Activated T-helper 1 cell treated with Interleukin-2 at 50 U/mL for 16 hours (primary cell): ENCODE data around the gene OR10H4.
"Not testable (repeated sequence)": the region's sequence is repeated elsewhere in the genome, so short reads cannot be mapped to it uniquely, and the experiment has no call there.

Source experiments
- DNase-seq: peaks from one replicate; pipeline ENCODE4 v3.0.0-alpha.2; 2020; ENCODE audit warnings: low read depth

OR10H4 gene

DNA sequence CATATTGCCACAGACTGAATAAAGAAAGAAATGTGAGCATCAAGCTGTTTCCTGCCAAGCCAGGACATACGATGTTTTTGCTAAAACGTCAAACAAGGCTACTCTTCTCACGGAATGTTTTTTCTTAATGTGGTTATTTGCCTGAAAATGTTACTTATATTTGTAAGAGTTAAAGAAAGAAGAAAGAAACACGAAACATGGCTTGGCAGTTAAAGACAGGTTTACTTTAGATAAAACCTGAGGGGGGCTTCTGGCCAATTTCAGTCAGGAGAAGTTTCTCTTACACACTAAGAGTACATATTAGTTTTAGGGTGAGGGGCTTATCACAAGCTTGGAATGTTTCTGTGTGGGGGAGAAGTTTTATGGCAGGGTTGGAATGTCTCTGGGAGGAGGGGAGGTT is 4.4 kb upstream of the OR10H4 start:
- DNase-seq: no peak

DNA sequence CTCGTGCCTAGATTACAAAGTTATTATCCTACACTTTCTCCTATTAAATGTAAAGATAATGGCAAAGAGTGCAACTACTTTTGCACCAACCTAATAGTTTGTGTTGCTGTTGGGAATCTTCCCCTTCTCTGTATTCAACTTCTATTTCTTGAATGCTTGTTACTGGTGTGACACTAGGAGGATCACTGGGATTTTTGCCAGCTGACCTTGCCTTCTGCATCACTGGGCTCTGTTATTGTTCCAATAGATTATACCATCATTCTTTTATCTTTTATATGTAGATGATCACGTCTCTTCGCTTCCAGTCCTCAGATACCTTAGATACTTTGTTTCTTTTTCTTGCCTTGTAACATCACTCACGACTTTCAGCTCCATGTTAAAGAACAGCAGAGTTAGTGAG is 3.5 kb upstream of the OR10H4 start:
- DNase-seq: no peak

DNA sequence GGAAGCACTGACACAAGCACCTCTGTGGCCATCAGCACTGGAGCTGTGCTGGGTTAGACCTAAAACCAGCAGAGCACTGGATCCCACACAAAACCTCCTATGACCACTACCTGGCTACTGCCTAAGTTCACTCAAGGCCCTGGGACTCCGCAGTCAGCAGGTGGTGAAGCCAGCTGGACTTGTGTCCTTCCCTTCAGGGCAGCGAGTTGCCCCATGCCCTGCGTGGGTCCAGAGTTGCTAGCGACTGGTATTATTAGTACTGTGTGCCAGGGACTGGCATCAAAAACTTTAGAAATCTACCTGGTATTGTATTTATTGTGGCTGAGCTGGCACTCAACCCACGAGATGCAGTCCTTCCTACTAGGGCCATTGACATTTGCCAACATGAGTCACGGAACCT is 6.0 kb downstream of the OR10H4 start:
- no peak for DNase-seq

DNA sequence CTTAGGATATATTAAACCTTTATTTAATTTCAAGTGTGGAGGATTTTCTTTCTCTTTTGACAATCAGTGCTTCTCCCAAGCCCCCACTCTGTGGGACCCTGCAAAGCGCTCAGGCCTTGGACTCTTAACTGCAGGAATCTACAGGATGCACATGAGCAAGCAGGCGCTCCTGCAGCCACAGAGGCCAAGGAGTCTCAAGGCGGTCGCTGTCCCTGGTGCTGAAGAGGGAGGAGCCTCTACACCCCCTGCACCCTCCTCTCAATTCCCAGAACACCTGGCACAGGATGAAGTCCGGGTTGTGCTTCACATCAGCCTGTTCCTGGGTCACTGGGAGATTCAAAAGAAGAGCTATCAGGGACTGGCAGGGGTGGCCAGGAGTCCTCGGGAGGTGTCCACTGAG is 13.5 kb downstream of the OR10H4 start:
- DNase-seq: no peak

DNA sequence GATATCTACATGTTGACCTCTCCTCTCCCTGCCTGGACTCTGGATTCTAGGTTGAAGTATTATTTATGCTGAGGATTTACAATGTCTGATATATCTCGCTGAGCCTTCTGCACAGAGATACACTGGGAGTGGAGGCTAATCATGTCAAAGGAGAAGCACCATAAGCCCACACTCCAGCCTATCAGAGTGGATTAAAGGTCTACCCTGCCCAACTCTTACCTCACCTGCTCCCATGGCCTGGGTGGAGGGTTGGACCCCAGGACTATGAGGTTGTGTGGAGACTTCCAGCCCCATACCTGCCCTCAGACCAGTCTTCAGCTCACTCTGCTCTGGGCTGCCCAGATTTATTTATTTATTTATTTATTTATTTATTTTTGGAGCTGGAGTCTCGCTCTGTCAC is 15.4 kb downstream of the OR10H4 start:
- no peak for DNase-seq

DNA sequence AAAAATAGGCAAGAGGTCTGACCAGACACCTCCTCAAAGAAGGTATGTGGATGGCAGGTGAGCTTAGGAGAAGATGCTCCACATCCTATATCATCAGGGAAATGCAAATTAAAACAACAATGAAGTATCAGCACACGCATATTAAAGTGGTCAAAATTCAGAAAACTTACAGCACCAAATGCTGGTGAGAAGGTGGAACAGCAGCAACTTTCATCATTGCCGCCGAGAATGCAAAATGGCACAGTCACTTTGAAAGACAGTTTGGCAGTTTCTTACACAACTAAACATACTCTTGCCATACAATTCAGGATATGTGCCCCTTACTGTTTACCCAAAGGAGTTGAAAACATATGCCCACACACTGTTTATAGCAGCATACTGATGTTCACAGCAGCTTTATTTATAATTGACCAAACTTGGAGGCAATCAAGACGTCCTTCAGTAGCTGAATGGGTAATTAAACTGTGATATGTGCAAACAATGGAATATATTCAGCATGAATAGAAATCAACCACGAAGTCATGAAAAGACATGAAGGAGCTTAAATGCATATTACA is 22.5 kb downstream of the OR10H4 start:
- DNase-seq: no peak

DNA sequence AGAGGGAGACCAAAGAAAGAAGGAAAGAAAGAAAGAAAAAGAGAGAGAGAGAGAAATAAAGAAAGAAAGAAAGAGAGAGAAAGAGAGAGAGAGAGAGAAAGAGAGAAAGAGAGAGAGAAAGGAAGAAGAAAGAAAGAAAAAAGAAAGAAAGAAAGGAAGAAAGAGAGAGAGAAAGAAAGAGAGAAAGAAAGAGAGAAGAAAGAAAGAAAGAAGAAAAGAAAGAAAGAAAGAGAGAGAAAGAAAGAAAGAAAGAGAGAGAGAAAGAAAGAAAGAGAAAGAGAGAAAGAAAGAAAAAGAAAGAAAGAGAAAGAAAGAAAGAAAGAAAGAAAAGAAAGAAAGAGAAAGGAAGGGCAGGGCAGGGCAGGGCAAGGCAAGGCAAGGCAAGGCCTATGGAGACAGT is 23.2 kb downstream of the OR10H4 start:
- not testable (repeated sequence) for DNase-seq

DNA sequence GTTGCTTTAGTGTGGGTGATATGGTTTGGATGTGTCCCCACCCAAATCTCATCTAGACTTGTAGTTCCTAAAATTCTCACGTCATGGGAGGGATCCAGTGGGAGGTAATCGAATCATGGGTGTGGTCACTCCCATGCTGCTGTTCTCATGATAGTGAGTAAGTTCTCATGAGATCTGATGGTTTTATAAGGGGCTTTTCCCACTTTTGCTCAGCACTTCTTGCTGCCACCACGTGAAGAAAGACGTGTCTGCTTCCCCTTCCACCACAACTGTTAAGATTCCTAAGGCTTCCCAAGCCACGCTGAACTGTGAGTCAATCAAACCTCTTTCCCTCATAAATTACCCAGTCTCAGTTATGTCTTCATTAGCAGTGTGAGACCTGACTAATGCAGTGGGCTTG is 26.0 kb downstream of the OR10H4 start:
- DNase-seq: no peak

DNA sequence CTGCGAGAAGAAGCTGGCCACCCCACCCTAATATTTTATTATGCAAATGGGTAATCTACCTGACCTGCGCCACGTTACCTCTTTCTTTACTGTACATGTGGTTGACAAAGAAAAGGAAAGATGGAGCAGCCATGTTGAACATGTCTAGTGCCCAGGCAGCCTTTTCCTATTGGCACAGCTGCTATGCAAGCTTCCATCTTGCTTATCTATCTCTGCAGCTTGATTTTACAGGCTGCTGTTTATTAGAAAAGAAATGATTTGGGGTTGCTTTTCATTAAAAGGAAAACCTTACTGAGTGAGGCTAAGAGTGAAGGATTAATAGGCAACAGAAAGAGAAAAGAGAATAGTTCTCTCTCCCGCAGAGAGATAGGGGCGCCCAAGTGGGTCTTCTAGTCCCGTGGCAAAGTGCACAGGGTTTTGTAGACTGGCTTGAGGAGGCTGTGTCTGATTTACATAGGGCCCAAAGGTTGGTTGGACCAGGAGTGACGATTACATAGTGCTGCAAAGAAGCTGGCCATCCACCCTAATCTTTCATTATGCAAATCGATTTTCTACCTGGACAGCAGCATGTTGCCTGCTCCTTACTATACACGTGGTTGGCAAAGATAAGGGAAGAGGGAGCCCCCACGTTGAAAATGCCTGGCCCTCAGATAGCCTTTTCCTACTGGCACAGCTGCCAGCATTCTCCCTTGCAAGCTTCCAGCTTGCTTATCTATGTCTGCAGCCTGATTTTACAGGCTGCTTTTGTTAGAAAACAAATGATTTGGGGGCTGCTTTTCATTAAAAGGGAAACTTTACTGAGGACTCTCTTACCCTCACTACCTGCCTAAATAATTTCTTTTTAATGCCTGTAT is 28.3 kb downstream of the OR10H4 start:
- no peak for DNase-seq

DNA sequence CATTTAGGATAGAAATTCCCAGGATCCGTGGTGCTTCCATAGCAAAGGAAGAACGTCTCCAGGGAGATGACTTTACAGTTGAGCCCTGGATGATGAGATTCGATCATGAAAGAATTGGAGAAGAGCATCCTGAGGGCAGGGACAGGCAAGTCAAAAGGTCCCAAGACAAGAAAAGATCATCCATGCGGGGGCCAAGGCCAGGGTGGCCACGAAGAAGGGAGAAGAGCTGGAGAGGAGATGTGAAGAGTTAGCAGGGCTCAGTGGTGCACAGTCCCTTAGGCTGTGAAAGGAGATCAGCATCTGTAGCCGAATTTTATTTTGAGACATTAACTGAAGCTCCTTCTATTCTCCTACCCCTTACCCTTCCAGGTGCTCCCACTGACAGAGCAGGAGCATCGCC is 28.9 kb downstream of the OR10H4 start:
- DNase-seq: no peak

DNA sequence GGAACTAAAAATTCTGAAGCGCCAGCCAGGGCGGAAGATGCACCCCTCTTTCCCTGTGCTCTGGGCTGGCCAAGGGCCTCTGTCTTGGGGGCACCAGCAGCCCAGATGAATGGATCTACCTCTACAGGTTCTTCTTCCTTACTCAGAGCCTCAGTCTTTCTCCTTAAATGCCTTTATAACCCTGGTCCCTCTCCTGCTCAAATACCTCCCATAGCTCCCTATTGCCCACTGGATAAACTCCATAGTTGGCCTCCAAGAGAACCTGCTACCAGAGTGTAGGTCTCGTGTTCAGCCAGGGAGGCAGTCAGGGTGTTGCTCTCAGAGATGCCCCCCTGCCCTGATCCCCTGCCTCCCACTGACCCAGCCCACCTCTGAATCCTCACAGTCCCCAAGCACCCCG is 30.5 kb downstream of the OR10H4 start:
- no peak for DNase-seq

DNA sequence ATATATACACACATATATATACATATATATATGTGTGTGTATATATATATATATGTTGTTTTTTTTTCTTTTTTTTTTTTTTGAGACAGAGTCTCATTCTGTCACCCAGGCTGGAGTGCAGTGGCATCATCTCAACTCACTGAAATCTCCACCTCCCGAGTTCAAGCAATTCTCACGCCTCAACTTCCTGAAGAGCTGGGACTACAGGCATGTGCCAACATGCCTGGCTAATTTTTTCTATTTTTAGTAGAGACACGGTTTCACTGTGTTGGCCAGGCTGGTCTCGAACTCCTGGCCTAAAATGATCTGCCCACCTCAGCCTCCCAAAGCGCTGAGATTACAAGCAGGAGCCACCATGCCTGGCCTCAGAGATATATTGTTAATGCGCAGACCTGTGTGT is 37.0 kb downstream of the OR10H4 start:
- DNase-seq: not testable (repeated sequence)

DNA sequence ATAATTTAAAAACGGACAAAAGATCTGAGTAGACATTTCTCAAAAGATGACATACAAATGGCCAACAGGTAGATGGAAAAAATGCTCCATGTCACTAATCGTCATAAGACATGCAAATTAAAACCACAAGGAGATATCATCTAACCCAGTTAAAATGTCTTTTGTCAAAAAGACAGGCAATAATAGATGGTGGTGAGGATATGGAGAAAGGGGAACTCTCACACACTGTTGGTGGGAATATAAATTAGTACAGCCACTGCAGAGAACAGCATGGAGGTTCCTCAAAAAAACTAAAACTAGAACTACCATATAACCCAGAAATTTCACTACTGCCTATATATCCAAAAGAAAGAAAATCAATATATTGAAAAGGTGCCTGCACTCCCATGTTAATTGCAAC is 37.9 kb downstream of the OR10H4 start:
- no peak for DNase-seq

DNA sequence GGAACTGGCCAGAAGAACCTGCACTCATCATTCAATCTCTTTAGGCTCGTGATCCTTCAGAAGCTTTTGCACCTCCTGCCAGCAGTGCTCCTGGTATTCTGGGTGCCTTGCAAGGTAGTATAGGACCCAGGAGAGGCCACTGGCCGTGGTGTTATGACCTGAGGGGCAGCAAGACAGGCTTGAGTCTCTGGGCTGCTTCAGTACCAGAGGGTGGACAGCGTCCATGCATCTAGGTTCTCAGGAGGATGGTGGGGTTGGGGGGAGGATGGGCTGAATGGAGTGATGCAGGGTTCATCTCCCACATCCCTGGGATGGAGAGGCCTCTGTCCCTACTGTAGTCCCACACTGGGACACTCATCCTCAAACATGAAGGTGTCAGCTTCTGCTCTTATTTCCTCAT is 41.1 kb downstream of the OR10H4 start:
- no peak for DNase-seq

DNA sequence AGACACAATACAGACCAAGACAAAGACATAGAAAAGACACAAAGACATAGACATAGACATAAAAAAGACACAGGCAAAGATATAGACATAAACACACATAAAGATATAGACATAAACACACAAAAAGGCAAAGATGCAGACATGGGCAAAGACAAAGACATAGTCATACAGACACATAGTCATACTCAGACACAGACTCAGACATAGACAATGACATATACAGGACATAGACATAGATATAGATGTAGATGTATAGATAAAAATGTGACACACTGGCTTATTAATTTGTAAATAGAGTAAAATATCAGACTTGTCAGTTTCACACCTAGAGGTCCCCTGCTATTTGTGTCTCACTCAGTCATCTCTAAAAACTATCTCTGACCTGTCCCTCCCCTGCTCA is 42.8 kb downstream of the OR10H4 start:
- no peak for DNase-seq

DNA sequence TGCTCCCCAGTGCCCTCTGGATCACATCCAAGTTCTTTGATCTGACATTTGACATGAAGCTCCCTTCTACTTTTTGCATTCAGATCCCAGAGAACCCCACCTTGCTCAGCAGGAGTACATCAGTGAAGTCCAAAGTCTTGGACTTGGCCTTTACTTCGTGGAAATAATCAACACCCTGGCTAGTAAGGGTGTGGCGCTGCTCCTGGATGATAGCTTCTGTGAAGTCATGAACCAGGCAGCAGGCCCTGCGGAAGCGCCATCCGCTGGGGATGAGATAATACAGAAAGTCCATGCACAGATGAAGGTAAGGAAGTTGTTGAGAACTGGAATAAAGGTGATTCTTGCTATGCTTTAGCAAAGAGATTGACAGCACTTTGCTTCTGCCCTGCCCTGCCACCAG is 43.2 kb downstream of the OR10H4 start:
- no peak for DNase-seq

DNA sequence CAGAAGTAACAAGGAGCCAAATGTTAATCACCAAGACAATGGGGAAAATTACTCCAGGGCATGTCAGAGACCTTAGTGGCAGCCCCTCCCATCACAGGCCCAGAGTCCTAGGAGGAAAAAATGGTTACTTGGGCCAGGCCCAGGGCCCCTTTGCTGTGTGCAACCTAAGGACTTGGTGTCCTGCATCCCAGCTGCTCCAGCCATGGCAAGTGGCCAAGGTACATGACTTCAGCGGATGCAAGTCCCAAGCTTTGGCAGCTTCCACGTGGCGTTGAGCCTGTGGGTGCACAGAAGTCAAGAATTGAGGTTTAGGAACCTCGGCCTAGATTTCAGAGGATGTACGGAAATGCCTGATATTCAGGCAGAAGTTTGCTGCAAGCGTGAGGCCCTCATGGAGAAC is 46.7 kb downstream of the OR10H4 start:
- no peak for DNase-seq

DNA sequence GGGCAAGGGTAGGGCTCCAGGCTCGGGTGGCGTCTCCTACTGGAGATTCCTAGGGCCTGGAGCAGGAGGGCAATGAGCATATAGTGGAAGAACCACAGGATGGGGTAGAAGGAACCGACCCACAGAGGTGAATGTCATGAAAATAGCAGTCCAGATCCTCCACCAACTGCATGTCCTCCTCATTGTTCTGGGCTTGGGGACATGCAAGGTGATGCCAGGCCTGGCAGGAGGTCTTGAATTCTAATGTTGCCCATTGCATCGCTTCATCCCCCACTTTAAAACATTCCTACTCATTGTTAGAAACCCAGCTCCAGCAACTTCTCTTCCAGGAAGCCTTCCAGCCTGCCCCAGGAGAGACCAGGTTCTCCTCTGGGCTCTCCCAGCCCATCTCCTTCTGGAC is 49.4 kb downstream of the OR10H4 start:
- DNase-seq: no peak
